Measurements from ENCODE around the gene ZNF587.
A peak's percentile ranks its signal among the peaks of the same experiment; 100 is the strongest.
"Not testable (repeated sequence)": the region's sequence is repeated elsewhere in the genome, so short reads cannot be mapped to it uniquely, and the experiment has no call there.

The ZNF587 gene

DNA sequence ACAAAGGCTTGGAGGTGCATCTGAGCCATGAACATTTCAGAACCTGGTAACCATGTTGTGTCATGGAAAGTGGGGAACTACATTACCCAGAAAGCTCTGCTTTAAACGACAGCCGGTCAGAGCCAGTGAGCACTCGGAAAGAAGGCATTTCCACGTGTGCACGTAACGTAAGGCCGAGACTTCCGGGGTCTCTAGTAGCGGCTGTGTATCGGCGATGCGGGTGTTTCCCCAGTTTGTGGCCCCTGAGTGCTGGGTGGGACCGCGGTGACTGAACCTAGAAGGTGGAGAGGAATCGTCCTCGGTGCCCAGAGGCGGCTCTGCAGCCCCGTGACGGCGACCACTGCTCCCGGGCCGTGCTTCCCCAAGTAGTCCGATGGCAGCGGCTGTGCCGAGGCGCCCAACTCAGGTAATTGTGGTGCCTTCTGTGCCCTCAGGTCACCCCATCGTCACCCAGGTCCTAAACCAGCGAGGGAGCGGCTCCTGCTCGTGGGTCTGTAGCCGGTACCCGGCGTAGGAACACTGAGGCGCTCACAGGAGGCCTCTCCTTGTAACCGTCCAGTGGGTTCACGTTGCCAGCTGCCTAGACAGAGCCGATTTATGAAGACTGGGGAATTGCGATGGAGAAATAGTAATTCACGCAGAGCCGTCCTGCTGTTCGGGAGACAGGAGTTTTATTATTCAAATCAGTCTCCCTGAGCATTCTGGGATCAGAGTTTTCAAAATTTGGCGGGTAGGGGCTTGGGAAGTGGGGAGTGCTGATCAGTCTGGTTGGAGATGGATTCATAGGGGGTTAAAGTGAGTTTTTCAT is at the start of gene ZNF587:
Gene ZNF587, plus strand, starts transcription at position 194 of the 808 bp plus-strand sequence. Its CDS starts 180 bp downstream, at position 374.
- DNase-seq (ENCODE audit: low read depth, low spot score) = peak; percentile 81

- no peak for DNase-seq (ENCODE audit: low read depth, low spot score)
Observed at GRCh38 chr19:57800696-57801095, 49.0 kb upstream of the ZNF587 start.

GRCh38 chr19:57802269-57802668 is 47.4 kb upstream of the ZNF587 start:
- DNase-seq (ENCODE audit: low read depth, low spot score) = no peak

- DNase-seq (ENCODE audit: low read depth, low spot score) = no peak
Observed at GRCh38 chr19:57803265-57803593, 46.4 kb upstream of the ZNF587 start.

GRCh38 chr19:57803594-57804325 is 45.9 kb upstream of the ZNF587 start:
- DNase-seq (ENCODE audit: low read depth, low spot score) = peak; percentile 81

DNA sequence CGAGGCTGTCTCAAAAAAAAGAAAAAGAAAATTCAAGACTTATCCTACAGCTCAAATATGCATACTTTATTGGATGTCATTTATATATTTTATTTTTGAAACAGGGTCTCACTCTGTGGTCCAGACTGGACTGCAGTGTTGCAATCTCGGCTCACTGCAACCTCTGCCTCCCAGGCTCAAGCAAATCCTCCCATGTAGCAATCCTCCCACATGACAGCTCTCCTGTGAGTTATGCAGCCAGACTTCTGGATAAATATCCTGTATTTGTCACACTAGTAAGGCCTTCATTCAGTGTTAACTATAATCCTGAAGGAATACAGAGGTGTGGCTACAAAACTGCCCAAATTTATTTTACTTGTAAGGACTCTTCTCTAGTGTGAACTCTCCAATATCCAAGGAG is 42.1 kb upstream of the ZNF587 start:
- DNase-seq (ENCODE audit: low read depth, low spot score) = no peak

DNA sequence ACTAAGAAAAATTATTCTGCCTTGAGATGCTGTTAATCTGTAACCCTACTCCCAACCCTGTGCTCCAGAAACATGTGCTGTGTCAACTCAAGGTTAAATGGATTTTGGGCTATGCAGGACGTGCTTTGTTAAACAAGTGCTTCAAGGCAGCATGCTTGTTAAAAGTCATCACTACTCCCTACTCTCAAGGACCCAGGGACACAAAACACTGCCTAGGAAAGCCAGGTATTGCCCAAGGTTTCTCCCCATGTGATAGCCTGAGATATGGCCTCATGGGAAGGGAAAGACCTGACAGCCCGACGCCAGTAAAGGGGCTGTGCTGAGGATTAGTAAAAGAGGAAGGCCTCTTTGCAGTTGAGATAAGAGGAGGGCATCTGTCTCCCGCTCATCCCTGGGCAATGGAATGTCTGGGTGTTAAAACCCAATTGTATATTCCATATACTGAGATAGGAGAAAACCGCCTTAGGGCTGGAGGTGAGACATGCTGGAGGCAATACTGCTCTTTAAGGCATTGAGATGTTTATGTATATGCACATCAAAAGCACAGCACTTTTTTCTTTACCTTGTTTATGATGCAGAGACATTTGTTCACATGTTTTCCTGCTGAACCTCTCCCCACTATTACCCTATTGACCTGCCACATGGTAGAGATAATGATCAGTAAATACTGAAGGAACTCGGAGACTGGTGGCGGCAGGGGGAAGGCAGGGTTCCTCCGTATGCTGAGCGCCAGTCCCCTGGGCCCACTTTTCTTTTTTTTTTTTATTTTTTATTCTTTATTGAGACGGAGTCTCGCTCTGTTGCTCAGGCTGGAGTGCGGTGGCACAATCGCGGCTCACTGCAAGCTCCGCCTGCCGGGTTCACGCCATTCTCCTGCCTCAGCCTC is 39.0 kb upstream of the ZNF587 start:
- DNase-seq (ENCODE audit: low read depth, low spot score) = not testable (repeated sequence)

DNA sequence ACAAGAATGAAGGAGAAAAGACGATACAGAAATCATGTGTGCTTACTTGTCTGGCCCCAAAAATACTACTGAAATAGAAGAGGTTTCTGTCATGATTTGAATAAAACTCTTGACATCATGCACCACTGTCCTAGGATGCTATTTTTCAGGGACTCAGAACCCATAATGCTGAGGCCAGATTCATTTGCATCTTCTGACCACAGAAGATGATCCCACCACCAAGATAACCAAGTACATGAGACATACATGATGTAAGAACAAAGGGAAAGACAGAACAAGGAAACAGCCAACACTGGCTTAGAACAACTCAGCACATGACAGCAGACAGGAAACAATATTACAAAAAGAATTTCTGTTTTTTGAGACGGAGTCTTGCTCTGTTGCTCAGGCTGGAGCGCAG is 37.4 kb upstream of the ZNF587 start:
- no peak for DNase-seq (ENCODE audit: low read depth, low spot score)

GRCh38 chr19:57812975-57813820 is 36.5 kb upstream of the ZNF587 start:
- DNase-seq (ENCODE audit: low read depth, low spot score) = not testable (repeated sequence)

DNA sequence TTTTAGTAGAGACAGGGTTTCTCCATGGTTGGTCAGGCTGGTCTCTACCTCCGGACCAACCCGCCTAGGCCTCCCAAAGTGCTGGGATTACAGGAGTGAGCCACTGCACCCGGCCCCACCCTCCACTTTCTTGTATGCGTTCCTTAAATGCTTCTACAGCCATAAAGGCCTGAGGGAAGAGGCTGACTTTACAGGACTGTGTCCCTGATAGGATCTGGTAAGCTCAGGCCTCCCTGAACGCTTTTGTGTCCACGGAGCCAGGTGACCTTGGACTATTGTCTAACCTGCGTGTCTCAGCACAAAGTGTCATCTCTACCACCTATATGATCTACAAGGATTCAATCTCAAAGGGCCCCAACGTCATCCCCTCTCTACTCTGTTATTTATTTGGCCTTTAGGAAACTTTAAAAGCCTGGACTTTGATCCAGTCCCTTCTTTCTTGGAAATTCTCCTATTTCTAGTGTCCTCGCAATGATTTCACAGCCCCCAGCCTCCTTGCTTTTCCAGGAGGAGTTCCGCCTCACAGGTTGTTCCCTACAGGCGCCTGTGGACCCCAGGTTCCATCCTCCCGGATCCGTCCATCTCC is 35.6 kb upstream of the ZNF587 start:
- no peak for DNase-seq (ENCODE audit: low read depth, low spot score)

GRCh38 chr19:57814505-57815246 is 35.0 kb upstream of the ZNF587 start, which contains the start of gene ZNF552:
Gene ZNF552, minus strand, starts transcription at chr19:57814913. Its CDS starts 170 bp downstream, at chr19:57814743.
- peak; percentile 98 for DNase-seq (ENCODE audit: low read depth, low spot score)

DNA sequence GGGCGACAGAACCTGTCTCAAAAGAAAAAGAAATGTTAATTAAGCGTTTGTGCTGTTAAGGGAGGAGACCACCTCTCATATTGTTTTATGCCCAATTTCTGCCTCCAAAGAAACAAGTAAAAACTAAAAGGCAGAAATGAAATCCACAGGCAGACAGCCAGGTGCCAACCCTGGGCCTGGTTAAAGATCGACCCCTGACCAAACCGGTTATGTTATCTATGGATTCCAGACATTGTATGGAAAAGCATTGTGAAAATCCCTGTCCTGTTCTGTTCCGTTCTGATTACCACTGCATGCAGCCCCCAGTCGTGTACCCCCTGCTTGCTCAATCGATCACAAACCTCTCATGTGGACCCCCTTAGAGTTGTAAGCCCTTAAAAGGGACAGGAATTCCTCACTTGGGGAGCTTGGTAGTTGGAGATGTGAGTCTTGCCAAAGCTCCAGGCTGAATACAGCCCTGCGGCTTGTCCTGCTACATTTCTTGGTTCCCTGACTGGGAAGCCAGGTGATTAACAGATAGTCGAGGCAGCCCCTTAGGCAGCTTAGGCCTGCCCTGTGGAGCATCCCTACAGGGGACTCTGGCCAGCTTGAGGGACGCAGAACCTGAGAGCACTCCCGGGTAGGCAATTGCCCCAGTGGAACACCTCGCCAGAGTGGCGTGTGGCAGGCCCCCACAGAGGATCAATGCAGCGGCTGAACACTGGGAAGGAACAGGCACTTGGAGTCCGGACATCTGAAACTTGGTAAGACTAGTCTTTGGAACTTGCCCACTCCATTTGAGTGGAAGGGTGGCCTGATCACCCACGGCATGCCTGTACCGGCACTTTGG is 34.2 kb upstream of the ZNF587 start:
- DNase-seq (ENCODE audit: low read depth, low spot score) = no peak

DNA sequence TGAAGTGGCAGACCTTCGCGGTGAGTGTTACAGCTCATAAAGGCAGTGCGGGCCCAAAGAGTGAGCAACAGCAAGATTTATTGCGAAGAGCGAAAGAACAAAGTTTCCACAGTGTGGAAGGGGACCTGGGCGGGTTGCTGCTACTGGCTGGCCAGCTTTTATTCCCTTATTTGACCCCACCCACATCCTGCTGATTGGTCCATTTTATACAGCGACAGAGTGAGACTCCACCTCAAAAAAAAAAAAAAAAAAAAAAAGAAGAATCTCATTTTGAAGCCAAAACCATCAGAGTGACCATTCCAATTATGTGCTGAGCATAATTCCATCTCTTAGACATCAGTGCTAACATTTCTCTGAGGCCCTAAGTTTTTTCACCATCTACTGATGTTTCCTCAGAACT is 33.0 kb upstream of the ZNF587 start:
- no peak for DNase-seq (ENCODE audit: low read depth, low spot score)

DNA sequence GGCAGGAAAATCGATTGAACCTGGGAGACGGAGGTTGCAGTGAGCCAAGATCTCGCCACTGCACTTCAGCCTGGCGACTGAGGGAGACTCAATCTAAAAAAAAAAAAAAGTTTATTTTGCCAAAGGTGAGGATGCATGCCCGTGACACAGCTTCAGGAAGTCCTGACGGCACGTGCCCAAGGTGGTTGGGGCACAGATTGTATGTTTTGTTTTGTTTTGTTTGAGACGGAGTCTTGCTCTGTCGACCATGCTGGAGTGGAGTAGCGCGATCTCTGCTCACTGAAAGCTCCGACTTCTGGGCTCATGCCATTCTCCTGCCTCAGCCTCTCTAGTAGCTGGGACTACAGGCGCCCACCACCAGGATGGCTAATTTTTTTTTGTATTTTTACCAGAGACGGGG is 31.7 kb upstream of the ZNF587 start:
- no peak for DNase-seq (ENCODE audit: low read depth, low spot score)

DNA sequence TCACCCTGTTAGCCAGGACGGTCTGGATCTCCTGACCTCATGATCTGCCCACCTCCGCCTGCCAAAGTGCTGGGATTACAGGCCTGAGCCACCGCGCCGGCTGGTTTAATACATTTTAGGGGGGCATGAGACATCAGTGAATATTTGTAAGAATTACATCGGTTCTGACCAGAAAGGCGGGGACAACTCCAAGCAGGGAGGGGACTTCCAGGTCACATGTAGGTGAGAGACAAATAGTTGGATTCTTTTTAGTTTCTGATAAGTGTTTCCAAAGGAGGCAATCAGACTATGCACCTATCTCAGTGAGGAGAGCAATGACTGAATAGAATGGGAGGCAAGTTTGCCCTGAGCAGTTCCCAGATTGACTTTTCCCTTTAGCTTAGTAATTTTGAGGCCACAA is 31.3 kb upstream of the ZNF587 start:
- no peak for DNase-seq (ENCODE audit: low read depth, low spot score)

DNA sequence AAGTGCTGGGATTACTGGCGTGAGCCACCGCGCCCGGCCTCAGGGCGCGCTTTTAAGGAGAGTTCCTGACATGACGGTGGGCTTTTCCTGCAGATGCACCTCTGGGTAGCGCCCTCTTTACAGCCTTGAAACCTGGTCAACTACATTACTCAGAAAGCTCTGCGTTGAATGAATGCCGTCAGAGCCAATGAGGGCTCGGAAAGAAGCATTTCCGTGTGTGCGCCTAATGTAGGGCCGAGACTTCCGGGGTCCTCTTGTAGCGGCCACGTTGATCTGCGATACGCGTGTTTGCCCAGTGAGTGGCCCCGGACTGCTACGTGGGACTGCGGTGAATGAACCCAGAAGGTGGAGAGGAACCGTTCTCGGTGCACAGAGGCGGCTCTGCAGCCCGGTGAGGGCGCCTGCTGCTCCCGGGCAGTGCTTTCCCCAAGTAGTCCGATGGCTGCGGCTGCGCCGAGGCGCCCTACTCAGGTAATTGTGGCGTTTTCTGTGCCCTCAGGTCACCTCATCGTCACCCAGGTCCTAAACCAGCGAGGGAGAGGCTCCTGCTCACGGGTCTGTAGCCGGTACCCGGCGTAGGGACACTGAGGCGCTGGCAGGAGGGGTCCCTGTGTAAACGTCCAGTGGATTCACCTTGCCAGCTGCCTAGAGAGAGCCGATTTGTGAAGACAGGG is 30.0 kb upstream of the ZNF587 start:
- DNase-seq (ENCODE audit: low read depth, low spot score) = peak; percentile 96

- no peak for DNase-seq (ENCODE audit: low read depth, low spot score)
Observed at GRCh38 chr19:57820599-57820998, 29.1 kb upstream of the ZNF587 start.

- DNase-seq (ENCODE audit: low read depth, low spot score) = not testable (repeated sequence)
Observed at GRCh38 chr19:57821095-57821494, 28.6 kb upstream of the ZNF587 start.

All from iPS DF 19.7 (cell line).